Fibroblast of lung (primary cell): ENCODE measurements around the gene CBLC.

Experiments
- CTCF ChIP-seq, 2 donors: IDR thresholded peaks in 1 of 2; conservative IDR thresholded peaks in 1 of 2; 1 replicate in 1 of 2; 2 replicates in 1 of 2; pipeline ENCODE4 v1.5.1; 2011 to 2012; ENCODE audit warnings: low read length in 2 of 2, control low read depth in 1 of 2, inconsistent platforms in 1 of 2, low read depth in 1 of 2, mild to moderate bottlenecking in 1 of 2
- EZH2 ChIP-seq: IDR thresholded peaks from 2 replicates; pipeline ENCODE4 v1.5.1; 2012; ENCODE audit warnings: low read length, control low read depth, mild to moderate bottlenecking; ENCODE audit errors: missing control alignments

- TF ChIP-seq EZH2 (no peak), CTCF (conservative IDR thresholded peaks at IDR 0.05 in 1 of 2, IDR thresholded peaks at IDR 0.05 in 1 of 2; ENCODE audit: low read depth in 1 of 2, low read length in 2 of 2) (peak; percentile 89 to 97)
Observed at GRCh38 chr19:44800461-44800860, 22.8 kb downstream of the CBLC start.
